ENCODE data around the gene DEXI.

Gene DEXI

DNA sequence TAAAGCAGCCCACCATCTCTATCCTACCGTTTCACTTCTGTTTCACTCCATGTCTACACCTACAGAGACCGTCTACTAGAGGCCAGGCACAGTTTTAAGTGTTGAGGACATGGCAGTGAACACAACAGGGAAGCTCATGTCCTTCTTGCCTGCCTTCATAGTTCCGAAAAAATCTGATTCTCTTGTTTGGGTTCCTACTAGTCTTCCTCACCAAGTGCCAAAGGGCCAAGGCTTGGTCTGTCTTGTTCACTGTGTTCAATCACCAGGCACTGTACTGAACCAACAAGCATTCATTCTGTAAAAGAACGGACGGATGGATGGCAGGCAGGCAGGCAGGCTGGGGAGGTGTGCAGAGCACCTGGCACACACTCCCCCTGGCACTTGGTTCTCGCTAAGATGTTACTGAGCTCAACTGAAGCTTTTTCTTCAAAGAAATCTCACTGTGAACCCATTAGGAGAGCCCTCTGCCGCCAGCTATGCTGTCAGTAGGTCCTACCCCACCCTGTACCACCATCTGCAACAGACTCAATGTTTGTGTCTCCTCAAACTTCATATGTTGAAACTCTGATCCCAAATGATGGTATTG, 2.5 kb downstream of the DEXI start:
- TF ChIP-seq, protein P1, sequence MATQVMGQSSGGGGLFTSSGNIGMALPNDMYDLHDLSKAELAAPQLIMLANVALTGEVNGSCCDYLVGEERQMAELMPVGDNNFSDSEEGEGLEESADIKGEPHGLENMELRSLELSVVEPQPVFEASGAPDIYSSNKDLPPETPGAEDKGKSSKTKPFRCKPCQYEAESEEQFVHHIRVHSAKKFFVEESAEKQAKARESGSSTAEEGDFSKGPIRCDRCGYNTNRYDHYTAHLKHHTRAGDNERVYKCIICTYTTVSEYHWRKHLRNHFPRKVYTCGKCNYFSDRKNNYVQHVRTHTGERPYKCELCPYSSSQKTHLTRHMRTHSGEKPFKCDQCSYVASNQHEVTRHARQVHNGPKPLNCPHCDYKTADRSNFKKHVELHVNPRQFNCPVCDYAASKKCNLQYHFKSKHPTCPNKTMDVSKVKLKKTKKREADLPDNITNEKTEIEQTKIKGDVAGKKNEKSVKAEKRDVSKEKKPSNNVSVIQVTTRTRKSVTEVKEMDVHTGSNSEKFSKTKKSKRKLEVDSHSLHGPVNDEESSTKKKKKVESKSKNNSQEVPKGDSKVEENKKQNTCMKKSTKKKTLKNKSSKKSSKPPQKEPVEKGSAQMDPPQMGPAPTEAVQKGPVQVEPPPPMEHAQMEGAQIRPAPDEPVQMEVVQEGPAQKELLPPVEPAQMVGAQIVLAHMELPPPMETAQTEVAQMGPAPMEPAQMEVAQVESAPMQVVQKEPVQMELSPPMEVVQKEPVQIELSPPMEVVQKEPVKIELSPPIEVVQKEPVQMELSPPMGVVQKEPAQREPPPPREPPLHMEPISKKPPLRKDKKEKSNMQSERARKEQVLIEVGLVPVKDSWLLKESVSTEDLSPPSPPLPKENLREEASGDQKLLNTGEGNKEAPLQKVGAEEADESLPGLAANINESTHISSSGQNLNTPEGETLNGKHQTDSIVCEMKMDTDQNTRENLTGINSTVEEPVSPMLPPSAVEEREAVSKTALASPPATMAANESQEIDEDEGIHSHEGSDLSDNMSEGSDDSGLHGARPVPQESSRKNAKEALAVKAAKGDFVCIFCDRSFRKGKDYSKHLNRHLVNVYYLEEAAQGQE (IDR thresholded peaks at IDR 0.05; ENCODE audit: insufficient read depth in 1 of 2, low read depth in 2 of 2, low read length in 2 of 2): no peak
- TF ChIP-seq SIN3A (IDR thresholded peaks at IDR 0.05; ENCODE audit: borderline replicate concordance, insufficient read depth, low read length) (no peak), POLR2AphosphoS5 (IDR thresholded peaks at IDR 0.05; ENCODE audit: low read depth, low read length) (no peak)

DNA sequence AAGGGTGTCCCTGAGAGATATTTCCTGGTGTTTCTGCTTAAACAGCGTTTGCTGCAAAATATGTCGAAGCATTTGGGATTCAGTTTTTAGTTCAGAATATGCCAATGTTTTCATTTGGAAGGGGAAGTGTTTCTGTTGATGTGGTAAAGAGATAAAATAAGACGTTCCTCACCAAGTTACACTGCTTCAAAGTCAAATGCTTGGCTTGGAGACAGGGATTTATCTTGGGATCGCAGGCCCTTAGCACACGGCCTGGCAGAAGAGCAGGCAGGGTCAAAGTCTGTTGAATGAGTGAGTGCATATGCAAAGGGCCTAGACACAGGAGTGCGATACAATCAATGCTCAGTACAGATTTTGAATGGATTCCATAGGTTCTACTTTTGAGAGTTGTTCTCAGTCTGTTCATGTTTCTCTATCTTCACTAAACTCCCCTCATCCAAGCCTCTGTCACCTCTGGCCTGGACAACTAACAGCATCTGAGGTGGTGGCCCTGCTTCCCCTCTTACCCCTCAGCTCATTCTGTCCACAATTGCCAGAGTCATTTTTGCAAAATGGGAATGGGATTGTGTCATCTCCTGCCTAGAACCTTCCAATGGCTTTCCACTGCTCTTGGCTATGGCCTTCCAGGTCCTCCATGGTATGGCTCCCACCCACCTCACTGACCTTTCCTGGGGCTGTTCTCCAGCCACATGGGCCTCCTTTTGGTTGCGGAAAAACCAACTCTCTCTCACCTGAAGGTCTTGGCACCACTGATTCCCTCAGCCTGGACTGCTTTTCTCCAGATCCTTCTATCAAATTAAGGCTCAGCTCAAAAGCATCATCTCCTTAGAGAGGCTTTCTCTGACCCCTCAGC, 3.2 kb downstream of the DEXI start:
- TF ChIP-seq POLR2AphosphoS5 (IDR thresholded peaks at IDR 0.05; ENCODE audit: low read depth, low read length) (no peak), TAF1 (IDR thresholded peaks at IDR 0.05; ENCODE audit: borderline replicate concordance, insufficient read depth, low read length) (no peak), FOXP2 (optimal IDR thresholded peaks at IDR 0.05; ENCODE audit: borderline replicate concordance, extremely low read depth, extremely low read length, insufficient read depth) (no peak), SIN3A (IDR thresholded peaks at IDR 0.05; ENCODE audit: borderline replicate concordance, insufficient read depth, low read length) (no peak)
- TF ChIP-seq, protein P1 (IDR thresholded peaks at IDR 0.05; ENCODE audit: insufficient read depth in 1 of 2, low read depth in 2 of 2, low read length in 2 of 2): no peak

DNA sequence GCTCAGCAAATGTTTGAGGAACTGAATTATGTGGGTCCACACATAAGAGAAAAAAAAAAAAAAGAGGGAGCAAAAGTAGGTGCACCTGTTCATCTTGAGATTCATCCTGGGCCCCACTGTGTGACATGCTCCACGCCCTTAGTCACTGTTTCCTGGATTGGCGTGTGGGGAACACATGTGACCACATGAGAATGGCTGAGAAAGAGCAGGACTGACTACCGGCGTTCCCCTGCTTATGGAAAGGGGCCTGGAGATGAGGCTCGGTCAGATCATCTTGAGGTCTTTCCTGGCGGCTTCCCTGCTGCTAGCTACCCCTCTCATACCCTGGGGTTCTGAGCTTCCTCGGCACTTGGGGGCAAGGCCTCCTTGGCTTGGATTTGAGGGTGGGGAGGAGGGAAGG, 3.9 kb downstream of the DEXI start:
- TF ChIP-seq, protein P1 (IDR thresholded peaks at IDR 0.05; ENCODE audit: insufficient read depth in 1 of 2, low read depth in 2 of 2, low read length in 2 of 2): no peak
- TF ChIP-seq TAF1 (IDR thresholded peaks at IDR 0.05; ENCODE audit: borderline replicate concordance, insufficient read depth, low read length): no peak
- TF ChIP-seq FOXP2 (optimal IDR thresholded peaks at IDR 0.05; ENCODE audit: borderline replicate concordance, extremely low read depth, extremely low read length, insufficient read depth): no peak
- TF ChIP-seq SIN3A (IDR thresholded peaks at IDR 0.05; ENCODE audit: borderline replicate concordance, insufficient read depth, low read length): no peak
- no peak for TF ChIP-seq POLR2AphosphoS5 (IDR thresholded peaks at IDR 0.05; ENCODE audit: low read depth, low read length)

DNA sequence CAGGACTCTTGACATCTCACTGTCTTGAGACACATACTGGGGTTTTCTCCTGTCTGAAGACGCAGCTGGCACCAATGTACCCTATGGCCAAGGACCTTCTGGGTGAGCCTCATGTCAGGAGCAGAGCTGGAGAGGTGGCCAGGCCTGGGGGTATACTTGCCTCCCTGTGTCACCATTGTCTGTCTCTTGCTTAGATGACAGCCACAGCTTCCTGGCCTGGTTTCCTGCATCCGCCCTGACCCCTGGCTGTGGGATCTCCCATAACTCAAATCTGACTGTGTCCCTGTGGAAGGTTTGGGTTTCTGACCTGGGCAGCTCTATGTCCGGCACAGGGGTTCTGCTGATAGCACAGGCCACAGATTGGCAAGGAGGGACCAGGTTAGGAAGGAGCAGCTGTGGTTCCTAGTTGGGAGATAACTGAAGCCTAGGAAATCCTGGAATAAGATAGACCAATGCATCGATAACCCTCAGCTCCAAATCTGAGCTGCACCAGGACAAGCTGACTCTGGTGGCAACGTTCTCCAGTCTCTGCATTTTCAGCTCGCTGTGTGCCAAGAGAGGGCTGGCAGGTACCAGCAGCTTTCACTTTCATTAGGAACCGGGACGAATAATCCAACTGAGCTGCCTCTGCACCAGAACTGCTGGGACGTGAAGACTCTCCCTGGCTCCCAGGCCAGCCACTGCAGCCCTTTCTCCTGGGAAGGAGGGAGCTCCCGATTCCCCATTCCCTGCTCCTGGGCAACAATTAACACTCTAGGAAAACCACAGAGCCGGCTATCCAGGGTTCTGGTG, 5.0 kb downstream of the DEXI start:
- TF ChIP-seq POLR2AphosphoS5 (IDR thresholded peaks at IDR 0.05; ENCODE audit: low read depth, low read length): no peak
- TF ChIP-seq SIN3A (IDR thresholded peaks at IDR 0.05; ENCODE audit: borderline replicate concordance, insufficient read depth, low read length): no peak
- TF ChIP-seq, protein P1 (IDR thresholded peaks at IDR 0.05; ENCODE audit: insufficient read depth in 1 of 2, low read depth in 2 of 2, low read length in 2 of 2): no peak
- no peak for TF ChIP-seq FOXP2 (optimal IDR thresholded peaks at IDR 0.05; ENCODE audit: borderline replicate concordance, extremely low read depth, extremely low read length, insufficient read depth)
- TF ChIP-seq TAF1 (IDR thresholded peaks at IDR 0.05; ENCODE audit: borderline replicate concordance, insufficient read depth, low read length): no peak

Data from PFSK-1 (cell line).